Activated T-cell treated with anti-CD3 and anti-CD28 coated beads, Interleukin-2, amount 50 U/mL, for 1 hour (primary cell): ENCODE measurements around the gene PSD.

Experiments used
- DNase-seq: peaks from one replicate; pipeline ENCODE4 v3.0.0-alpha.2; 2020

PSD gene

GRCh38 chr10:102402512-102402896, 16.1 kb downstream of the PSD start:
- DNase-seq: peak; percentile 39

DNA sequence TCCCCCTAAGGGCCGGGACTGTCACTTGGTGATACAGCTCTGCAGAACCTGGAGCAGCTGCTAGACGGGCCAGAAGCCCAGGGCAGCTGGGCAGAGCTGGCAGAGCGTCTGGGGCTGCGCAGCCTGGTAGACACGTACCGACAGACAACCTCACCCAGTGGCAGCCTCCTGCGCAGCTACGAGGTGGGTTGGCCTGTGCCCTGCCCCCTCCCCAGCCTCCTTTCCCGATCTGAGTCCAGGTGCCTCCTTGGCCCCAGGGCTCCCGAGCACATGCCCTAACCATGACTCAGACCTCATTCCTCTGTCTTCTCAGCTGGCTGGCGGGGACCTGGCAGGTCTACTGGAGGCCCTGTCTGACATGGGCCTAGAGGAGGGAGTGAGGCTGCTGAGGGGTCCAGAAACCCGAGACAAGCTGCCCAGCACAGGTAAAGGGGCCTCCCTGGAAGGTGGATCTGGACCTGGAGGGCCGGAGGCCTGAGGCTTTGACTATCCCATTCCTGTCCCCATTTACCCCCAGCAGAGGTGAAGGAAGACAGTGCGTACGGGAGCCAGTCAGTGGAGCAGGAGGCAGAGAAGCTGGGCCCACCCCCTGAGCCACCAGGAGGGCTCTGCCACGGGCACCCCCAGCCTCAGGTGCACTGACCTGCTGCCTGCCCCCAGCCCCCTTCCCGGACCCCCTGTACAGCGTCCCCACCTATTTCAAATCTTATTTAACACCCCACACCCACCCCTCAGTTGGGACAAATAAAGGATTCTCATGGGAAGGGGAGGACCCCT, 16.7 kb downstream of the PSD start:
- peak; percentile 39 for DNase-seq

- DNase-seq: no peak
These were observed 17.3 kb downstream of the PSD start for GRCh38 chr10:102401342-102401654.

GRCh38 chr10:102400598-102401341, 17.8 kb downstream of the PSD start:
- DNase-seq: peak; percentile 33

- peak; percentile 37 for DNase-seq
These were observed 18.5 kb downstream of the PSD start for GRCh38 chr10:102400076-102400475.

- DNase-seq: peak; percentile 92
These were observed 19.2 kb downstream of the PSD start for GRCh38 chr10:102399217-102400021.

GRCh38 chr10:102398172-102399020, 20.2 kb downstream of the PSD start:
- DNase-seq: peak; percentile 44

DNA sequence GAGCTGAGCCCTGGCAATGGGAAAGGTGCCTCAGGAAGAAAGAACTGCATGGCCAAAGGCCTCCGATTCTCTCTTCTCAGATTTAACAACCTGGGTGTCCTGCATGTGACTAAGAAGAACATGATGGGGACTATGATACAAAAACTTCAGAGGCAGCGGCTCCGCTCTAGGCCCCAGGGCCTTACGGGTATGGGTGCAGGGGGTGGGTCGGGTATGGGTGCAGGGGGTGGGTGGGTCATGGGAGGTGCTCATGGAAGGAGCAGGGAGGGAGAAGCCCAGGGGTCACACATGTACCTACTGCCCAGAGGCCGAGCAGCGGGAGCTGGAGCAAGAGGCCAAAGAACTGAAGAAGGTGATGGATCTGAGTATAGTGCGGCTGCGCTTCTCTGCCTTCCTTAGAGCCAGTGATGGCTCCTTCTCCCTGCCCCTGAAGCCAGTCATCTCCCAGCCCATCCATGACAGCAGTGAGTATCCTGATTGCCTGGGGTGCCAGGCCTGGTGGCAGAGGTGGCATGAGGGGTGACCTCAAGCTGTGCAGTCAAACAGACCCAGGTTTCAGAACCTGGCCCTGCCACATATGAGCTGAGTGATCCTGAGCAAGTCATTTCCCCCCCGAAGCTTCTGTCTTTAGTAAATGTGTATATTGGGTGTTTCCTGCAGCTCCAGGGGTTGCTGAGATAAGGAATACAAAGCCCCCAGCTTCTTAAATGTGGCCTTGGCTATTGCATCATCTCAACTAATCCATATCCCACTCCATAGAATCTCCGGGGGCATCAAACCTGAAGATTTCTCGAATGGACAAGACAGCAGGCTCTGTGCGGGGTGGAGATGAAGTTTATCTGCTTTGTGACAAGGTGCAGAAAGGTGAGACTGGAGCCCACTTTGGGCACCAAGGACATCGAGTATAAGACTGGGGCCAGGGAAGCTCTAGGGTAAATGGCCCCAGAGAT, 21.1 kb downstream of the PSD start:
- DNase-seq: no peak

GRCh38 chr10:102396730-102397151, 21.8 kb downstream of the PSD start:
- no peak for DNase-seq

GRCh38 chr10:102396317-102396650, 22.3 kb downstream of the PSD start:
- peak; percentile 37 for DNase-seq

GRCh38 chr10:102395400-102396316, 22.9 kb downstream of the PSD start, which contains the start of gene NFKB2:
TSS of gene NFKB2 (plus strand) at chr10:102395705. CDS start at chr10:102395960, 255 bp downstream.
- peak; percentile 97 for DNase-seq

DNA sequence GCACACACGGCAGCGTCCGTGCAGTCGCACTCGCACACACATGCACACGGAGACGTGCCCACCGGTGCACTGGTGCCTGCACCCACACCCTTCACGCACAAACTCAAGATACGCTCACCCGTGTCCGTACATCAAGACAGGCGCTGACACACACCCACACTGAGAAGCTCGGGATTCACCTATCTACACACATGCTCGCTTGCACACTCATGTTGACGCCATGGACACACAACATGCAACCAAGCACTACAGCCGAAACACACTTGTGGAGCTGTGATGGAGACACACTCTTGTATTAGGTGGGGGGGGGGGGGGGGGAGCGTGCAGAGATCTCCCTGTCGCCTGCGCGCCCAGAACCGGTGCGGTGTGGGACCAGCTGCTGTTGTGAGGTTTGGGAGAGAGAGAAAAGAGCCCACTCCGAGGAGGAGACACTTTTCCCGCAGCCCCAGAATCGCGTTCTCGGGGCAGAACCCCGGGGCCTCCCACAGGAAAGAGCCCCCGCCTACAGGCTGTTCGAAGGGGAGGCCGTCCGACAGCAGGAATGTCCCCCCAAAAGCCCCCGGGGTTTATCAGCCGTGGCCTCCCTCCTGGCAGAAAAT, 23.7 kb downstream of the PSD start:
- DNase-seq: no peak

GRCh38 chr10:102394079-102394800, 24.3 kb downstream of the PSD start:
- peak; percentile 99 for DNase-seq

DNA sequence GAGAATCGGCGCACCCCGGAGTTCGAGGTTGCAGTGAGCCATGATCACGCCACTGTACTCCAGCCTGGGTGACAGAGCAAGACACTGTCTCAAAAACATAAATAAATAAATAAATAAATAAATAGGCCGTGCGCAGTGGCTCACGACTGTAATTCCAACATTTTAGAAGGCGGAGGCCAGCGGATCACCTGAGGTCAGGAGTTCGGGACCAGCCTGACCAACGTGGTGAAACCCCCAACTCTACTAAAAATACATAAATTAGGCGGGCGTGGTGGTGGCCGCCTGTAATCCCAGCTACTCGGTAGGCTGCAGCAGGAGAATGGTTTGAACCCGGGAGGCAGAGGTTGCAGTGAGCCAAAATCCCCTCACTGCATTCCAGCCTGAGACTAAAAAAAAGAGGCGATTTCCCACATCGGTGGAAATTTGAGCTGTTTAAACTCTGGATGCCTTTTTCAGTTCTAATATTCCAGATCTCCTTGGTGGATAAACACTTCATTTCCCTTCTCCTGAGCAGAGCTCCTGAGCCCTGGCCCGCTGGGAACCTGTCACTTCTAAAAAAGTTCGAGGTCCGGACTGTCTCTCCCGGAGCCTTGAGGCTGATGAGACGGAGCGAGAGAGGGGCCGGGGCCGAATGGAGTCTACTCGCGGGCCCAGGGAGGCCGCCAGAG, 25.0 kb downstream of the PSD start:
- peak; percentile 27 for DNase-seq

DNA sequence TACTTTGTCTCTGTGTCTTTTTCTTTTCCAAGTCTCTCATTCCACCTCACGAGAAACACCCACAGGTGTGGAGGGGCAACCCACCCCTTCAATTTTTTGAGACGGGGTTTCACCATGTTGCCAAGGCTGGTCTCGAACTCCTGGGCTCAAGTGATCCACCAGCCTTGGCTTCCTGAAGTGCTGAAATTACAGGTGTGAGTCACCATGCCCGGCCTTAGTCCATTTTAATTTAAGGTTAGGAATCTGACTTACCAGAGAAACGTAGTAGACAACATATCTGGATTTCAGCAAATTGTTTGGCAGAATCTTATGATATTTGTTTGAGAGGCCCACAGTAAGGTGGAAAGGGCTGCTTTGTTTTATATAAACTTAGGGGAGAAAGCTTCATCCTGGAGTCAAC, 26.3 kb downstream of the PSD start:
- DNase-seq: no peak

DNA sequence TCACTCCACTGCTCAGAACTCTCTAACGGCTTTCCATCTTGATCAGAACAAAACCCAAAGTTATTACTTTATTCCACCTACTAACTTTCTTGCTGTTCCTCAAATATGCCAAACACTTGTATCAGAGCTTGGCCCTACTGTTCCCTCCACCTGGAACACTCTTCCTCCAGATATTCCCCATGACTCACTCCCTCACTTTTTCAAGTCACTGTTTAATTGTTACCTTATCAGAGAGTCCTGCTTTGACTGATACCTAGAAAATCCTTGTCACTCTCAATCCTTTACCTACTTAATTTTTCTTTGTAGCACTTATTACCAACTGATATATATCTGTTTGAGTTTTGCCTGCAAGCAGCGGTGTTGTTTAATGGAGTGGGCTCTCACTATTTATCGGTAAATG, 28.7 kb downstream of the PSD start:
- no peak for DNase-seq

DNA sequence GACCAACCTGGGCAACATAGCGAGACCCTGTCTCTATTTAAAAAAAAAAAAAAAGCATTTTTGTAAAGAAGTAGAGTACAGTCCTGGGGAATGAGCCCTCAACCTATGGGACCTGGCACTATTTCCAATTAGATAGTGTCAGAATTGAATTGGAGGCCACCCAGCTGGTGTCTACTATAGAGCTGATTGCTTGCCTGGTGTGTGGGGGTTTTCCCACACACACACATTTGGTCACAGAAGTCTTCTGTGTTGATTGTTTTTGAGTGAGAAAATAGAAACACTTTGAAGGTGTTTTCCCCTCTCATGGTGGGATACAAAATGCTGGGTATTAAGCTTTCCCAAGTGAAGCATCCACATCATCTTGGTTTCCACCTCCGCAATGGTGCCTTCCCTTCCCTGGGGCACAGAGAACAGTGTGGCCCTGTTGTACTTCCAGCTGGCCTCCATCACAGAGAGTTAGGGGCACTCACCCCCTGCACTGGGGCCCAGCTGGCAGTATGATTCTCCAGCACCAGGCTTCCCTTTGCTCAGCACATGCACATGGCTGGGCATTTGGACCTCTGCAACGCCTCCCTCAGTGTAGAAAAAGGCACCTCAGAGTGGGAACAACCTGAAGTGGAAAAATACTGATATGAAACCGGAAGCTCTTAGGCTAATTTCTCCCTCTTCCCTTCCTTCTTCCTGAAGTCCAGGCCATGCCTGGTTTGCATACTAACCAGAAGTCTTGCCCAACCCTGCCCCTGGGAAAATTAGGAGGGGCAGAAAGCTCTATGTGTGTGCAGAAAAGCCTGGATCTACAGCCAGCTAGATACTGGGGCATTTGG, 33.8 kb downstream of the PSD start:
- DNase-seq: no peak

DNA sequence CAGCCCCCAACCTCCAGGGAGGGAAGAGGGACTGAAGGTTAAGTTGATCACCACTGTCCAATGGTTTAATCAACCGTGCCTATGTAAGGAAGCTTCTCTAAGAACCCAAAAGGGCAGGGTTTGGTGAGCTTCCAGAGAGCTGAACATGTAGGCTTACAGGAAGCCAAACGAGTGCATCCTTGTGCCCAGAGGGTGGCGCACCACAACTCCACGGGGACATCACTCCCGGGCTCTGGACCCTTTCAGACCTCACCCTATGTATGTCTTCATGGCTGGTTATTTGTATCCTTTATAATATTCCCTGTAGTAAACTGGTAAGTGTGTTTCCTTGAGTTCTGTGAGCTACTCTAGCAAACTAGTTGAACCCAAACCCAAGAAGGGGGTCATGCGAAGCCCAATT, 34.5 kb downstream of the PSD start:
- DNase-seq: peak; percentile 28
